Measurements from ENCODE around the gene CFAP410.

The CFAP410 gene

GRCh38 chr21:44299458-44300261 lies 39.5 kb downstream of the CFAP410 start, which contains the start of gene PFKL:
Gene PFKL, plus strand, starts transcription at chr21:44300053. Its CDS starts 53 bp downstream, at chr21:44300106.
- no peak for TF ChIP-seq PPARA (CRISPR knock-in tag; IDR thresholded peaks at IDR 0.05; ENCODE audit: borderline replicate concordance)
- TF ChIP-seq ZNF565 (CRISPR knock-in tag; conservative IDR thresholded peaks at IDR 0.05; ENCODE audit: low read depth) = no peak
- no peak for TF ChIP-seq ARNTL (CRISPR knock-in tag; IDR thresholded peaks at IDR 0.05; ENCODE audit: borderline replicate concordance, low read depth)
- TF ChIP-seq SNAI2 (CRISPR knock-in tag; IDR thresholded peaks at IDR 0.05) = no peak
- TF ChIP-seq TSHZ2 (CRISPR knock-in tag; IDR thresholded peaks at IDR 0.05) = no peak
- no peak for TF ChIP-seq ESRRG (CRISPR knock-in tag; IDR thresholded peaks at IDR 0.05)
- no peak for TF ChIP-seq BACH2 (CRISPR knock-in tag; IDR thresholded peaks at IDR 0.05; ENCODE audit: borderline replicate concordance)
- no peak for TF ChIP-seq GLIS3 (CRISPR knock-in tag; IDR thresholded peaks at IDR 0.05)
- ATAC-seq = peak; percentile 68

- ATAC-seq = no peak
- TF ChIP-seq OSR1 (CRISPR knock-in tag; IDR thresholded peaks at IDR 0.05) = no peak
- no peak for TF ChIP-seq ESRRG (CRISPR knock-in tag; IDR thresholded peaks at IDR 0.05)
- no peak for TF ChIP-seq BACH2 (CRISPR knock-in tag; IDR thresholded peaks at IDR 0.05; ENCODE audit: borderline replicate concordance)
- TF ChIP-seq SNAI2 (CRISPR knock-in tag; IDR thresholded peaks at IDR 0.05) = no peak
- TF ChIP-seq RARB (CRISPR knock-in tag; IDR thresholded peaks at IDR 0.05) = no peak
- no peak for TF ChIP-seq GLIS3 (CRISPR knock-in tag; IDR thresholded peaks at IDR 0.05)
- TF ChIP-seq, protein P1, sequence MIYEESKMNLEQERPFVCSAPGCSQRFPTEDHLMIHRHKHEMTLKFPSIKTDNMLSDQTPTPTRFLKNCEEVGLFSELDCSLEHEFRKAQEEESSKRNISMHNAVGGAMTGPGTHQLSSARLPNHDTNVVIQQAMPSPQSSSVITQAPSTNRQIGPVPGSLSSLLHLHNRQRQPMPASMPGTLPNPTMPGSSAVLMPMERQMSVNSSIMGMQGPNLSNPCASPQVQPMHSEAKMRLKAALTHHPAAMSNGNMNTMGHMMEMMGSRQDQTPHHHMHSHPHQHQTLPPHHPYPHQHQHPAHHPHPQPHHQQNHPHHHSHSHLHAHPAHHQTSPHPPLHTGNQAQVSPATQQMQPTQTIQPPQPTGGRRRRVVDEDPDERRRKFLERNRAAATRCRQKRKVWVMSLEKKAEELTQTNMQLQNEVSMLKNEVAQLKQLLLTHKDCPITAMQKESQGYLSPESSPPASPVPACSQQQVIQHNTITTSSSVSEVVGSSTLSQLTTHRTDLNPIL (CRISPR knock-in tag; IDR thresholded peaks at IDR 0.05; ENCODE audit: low read depth) = no peak
- TF ChIP-seq TOX (CRISPR knock-in tag; IDR thresholded peaks at IDR 0.05; ENCODE audit: borderline replicate concordance) = no peak
- TF ChIP-seq, protein P2, sequence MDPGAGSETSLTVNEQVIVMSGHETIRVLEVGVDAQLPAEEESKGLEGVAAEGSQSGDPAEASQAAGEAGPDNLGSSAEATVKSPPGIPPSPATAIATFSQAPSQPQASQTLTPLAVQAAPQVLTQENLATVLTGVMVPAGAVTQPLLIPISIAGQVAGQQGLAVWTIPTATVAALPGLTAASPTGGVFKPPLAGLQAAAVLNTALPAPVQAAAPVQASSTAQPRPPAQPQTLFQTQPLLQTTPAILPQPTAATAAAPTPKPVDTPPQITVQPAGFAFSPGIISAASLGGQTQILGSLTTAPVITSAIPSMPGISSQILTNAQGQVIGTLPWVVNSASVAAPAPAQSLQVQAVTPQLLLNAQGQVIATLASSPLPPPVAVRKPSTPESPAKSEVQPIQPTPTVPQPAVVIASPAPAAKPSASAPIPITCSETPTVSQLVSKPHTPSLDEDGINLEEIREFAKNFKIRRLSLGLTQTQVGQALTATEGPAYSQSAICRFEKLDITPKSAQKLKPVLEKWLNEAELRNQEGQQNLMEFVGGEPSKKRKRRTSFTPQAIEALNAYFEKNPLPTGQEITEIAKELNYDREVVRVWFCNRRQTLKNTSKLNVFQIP (CRISPR knock-in tag; IDR thresholded peaks at IDR 0.05; ENCODE audit: borderline replicate concordance, low read depth) = no peak
- no peak for TF ChIP-seq ZC3H10 (CRISPR knock-in tag; IDR thresholded peaks at IDR 0.05)
- TF ChIP-seq, protein P3, sequence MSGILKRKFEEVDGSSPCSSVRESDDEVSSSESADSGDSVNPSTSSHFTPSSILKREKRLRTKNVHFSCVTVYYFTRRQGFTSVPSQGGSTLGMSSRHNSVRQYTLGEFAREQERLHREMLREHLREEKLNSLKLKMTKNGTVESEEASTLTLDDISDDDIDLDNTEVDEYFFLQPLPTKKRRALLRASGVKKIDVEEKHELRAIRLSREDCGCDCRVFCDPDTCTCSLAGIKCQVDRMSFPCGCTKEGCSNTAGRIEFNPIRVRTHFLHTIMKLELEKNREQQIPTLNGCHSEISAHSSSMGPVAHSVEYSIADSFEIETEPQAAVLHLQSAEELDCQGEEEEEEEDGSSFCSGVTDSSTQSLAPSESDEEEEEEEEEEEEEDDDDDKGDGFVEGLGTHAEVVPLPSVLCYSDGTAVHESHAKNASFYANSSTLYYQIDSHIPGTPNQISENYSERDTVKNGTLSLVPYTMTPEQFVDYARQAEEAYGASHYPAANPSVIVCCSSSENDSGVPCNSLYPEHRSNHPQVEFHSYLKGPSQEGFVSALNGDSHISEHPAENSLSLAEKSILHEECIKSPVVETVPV (CRISPR knock-in tag; IDR thresholded peaks at IDR 0.05) = no peak
- TF ChIP-seq PPARA (CRISPR knock-in tag; IDR thresholded peaks at IDR 0.05; ENCODE audit: borderline replicate concordance) = no peak
- no peak for TF ChIP-seq TCF4 (CRISPR knock-in tag; IDR thresholded peaks at IDR 0.05; ENCODE audit: borderline replicate concordance)
These were observed 40.1 kb downstream of the CFAP410 start for GRCh38 chr21:44299085-44299457.

GRCh38 chr21:44298301-44298700 lies 40.9 kb downstream of the CFAP410 start:
- ATAC-seq = no peak
- TF ChIP-seq, protein P1 (CRISPR knock-in tag; IDR thresholded peaks at IDR 0.05; ENCODE audit: low read depth) = no peak
- TF ChIP-seq ARNTL (CRISPR knock-in tag; IDR thresholded peaks at IDR 0.05; ENCODE audit: borderline replicate concordance, low read depth) = no peak
- TF ChIP-seq ESRRG (CRISPR knock-in tag; IDR thresholded peaks at IDR 0.05) = no peak
- no peak for TF ChIP-seq SNAI2 (CRISPR knock-in tag; IDR thresholded peaks at IDR 0.05)
- no peak for TF ChIP-seq TSHZ2 (CRISPR knock-in tag; IDR thresholded peaks at IDR 0.05)
- TF ChIP-seq GLIS3 (CRISPR knock-in tag; IDR thresholded peaks at IDR 0.05) = no peak
- no peak for TF ChIP-seq ZNF70 (CRISPR knock-in tag; IDR thresholded peaks at IDR 0.05)
- TF ChIP-seq, protein P3 (CRISPR knock-in tag; IDR thresholded peaks at IDR 0.05) = no peak
- TF ChIP-seq OSR1 (CRISPR knock-in tag; IDR thresholded peaks at IDR 0.05) = no peak
- TF ChIP-seq RARB (CRISPR knock-in tag; IDR thresholded peaks at IDR 0.05) = no peak
- TF ChIP-seq ZNF8 (CRISPR knock-in tag; IDR thresholded peaks at IDR 0.05) = no peak
- no peak for TF ChIP-seq PATZ1 (CRISPR knock-in tag; IDR thresholded peaks at IDR 0.05; ENCODE audit: borderline replicate concordance)
- TF ChIP-seq ZNF565 (CRISPR knock-in tag; conservative IDR thresholded peaks at IDR 0.05; ENCODE audit: low read depth) = no peak
